ENCODE measurements around the gene ATP6V0E1.

Gene ATP6V0E1

DNA sequence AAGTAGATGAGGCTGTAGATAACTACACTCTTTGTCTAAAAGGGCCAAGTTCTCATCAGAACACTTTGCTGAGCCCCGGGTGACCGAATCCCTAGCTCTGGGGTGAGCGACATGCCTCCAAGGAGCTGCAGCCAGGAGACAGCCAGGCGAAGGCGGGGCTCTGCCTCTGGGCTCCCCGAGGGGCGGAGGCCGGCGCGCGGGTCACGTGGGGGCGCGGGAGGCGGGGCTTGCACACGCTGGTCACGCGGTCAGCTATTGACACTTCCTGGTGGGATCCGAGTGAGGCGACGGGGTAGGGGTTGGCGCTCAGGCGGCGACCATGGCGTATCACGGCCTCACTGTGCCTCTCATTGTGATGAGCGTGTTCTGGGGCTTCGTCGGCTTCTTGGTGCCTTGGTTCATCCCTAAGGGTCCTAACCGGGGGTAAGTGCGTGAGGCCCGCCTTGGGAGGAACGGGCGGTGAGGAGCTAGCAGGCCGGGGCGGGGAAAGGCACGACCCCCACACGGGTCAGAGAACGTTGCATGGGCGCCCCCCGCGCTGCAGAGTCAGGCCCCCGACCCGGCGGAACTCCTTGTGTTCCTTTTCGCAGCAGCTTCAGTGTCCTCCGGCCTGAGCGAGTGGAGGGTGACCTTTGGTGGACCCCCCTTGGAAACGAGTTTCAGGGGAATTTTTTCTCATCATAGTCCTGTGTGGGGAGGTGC is at the start of gene ATP6V0E1:
TSS of gene ATP6V0E1 (plus strand) at position 230 of the 702 bp plus-strand sequence. CDS start at position 320, 90 bp downstream.
- peak; percentile 91 for DNase-seq

DNA sequence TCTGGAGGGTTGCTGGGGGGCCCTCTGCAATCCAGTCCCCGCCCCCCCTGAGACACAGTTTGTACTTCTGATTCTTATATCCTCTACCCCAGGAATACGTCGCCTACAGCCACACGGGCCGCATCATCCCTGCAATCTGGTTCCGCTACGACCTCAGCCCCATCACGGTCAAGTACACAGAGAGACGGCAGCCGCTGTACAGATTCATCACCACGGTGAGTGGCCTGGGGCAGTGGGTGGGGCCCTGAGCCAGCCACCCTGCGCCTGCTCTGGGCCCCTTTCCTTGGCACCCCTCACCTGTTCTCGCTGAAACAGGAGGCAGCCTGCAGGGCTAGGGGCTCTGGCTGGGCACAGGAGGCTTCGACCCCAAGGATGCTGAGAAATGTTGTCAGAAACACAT is 48.5 kb upstream of the ATP6V0E1 start:
- DNase-seq = no peak

DNA sequence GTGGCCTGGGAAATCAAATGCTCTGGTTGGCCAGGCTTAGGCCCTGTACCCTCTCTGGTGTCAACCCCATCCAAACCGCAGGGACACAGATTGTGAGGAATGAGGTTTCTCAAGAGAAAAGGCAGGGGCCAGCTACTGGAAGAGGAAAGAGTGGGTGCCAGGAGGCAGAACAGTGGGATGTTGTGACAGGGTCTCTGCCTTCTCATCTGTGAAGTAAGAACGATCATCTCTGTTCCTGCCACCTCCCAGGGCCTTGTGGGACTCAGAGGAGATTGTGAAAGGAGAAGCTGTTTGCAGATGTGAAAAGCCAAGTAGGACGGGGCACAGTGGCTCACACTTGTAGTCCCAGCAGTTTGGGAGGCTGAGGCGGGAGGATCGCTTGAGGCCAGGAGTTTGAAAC is 47.2 kb upstream of the ATP6V0E1 start:
- no peak for DNase-seq

DNA sequence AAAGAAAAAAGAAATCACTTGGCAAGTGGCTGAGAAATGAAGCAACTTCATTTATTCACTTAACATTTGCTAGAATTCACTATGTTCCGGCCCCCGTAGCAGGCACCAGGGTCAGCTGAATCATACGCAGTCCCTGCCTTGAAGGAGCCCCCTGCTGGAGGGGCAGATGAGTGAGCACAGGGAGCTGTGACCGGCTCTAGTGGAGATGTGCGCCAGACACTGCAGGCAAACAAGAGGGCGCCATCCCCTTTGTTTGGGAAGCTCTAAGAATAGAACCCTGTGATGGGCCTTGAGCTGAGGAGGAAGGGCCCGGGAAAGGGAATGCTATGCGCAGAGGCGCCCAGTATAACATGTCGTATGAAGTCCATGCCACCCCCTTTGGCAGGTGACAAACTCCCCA is 44.5 kb upstream of the ATP6V0E1 start:
- no peak for DNase-seq

DNA sequence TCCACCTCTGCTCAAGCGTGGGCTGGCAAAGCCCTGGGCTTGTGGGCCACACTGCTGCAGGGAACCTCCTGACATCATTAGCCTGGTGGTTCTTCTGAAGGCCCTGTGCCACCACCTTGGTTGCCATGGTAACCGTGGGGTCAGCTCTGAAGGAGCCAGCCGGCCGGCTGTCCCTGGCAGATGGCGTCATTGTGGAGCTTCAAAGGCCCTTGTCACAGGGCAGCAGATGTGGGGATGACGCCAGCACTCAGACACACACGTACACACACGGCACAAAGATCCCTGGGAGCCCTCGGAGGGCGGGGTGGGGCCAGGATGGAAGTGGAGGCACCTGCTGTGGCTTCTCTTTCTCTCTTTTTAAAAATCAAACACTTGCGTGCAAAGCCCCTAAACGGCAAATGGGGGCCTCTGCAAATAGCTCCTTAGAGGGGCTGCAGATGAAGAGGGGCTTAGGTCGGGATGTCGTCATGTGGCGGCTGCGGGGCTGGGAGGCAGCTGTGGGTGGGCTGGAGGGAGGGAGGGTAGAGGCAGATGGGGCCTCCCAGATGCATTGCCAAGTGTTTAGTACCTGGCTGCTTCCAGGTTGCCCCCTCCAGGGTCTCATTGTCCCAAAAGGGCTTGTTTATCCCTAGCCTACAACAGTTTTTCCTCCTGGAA is 43.8 kb upstream of the ATP6V0E1 start:
- no peak for DNase-seq

DNA sequence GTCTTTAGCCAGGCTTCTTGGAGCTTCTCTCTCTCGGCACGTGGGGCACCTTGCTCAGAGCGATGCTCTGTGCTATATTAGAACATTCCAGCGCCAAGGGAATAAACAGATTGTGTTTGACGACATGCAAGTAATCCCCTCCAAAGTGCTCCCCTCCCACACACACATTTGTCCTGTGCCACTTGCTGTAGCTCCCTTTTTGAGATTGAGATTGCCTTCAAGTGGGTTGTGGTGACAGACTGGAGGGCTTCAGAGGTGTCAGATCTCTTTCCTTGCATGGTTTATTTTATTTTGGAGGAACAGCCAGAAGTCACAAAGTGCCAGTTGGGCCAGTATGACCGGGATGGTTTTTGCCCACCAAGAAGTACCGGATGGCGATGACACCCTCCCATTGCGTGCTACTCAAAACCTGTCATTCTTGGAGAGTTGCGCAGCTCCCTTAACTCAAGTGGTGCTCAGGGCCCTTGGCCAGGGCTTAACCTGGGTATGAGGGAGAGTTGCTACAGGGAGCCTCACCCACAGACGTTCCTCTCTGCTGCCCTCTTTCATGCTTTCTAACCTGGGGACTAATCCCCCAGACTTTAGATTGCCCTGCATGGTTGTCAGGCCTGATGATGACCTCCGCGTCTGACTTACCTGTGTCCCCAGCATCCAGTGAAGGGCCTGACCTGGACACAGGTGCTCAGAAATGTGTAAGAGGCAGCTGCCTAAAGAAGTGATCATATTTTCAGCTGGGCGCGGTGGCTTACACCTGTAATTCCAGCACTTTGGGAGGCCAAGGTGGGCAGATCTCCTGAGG is 43.1 kb upstream of the ATP6V0E1 start:
- no peak for DNase-seq

DNA sequence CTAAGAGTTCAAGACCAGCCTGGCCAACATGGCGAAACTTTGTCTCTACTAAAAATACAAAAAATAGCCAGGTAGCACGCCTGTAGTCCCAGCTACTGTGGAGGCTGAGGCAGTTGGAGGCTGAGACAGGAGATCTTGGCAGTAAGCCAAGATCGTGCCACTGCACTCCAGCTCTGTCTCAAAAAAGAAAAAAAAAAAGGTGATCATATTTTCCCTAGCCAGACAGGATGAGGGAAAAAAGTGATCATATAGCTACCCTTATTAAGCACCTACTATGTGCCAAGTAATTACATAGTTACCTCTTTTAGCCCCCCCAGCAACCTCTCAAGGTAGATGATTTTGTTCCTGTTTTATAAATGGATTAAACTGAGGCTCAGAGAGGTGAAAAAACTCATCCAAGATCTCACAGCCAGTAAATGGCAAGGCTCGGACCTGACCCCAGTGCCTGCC is 42.5 kb upstream of the ATP6V0E1 start:
- DNase-seq = no peak

DNA sequence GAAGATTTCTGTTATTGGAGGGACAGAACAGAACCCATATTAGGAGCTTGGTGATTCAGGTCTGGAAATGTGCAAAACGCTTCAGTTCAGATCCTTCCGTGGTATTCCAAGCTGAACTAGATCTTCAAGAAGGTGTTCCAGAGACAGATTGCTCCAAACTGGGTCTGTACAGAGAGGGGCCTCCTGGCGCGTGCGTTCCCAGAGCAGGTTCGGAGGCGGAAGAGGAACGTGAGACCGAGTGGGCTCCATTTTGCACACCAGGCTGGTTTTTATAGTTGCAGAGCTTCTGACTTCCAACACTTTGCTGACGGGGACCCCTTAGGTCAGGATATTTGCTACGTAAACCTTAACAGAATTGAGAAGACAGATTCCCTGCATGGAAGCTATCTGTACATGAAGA is 41.0 kb upstream of the ATP6V0E1 start:
- no peak for DNase-seq

DNA sequence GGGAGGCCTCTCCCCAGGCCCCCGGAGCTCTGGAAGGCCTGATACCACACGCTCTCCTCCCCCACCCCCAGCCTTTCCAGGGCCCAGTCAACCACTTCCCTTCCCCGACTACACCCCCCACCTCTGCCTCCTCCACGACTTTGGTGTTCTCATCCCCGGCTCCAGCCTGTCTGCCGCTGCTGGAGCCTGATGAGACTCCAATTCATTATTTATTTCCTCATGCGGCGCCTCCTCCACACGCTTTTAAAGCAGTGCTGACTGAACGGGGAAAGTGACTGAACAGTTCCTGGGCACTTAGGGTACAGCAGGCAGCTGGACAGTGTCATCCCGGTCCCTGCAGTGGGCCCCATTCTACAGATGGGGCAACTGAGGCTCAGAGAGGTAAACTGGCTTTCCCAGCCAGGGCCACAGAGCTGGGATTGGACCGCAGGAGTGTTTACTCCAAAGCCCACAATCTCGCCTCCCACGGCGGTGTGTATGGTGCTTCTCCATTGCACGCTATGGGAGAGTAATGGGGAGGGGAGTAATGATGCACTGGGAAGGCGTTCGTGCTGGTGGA is 40.2 kb upstream of the ATP6V0E1 start:
- DNase-seq = no peak

DNA sequence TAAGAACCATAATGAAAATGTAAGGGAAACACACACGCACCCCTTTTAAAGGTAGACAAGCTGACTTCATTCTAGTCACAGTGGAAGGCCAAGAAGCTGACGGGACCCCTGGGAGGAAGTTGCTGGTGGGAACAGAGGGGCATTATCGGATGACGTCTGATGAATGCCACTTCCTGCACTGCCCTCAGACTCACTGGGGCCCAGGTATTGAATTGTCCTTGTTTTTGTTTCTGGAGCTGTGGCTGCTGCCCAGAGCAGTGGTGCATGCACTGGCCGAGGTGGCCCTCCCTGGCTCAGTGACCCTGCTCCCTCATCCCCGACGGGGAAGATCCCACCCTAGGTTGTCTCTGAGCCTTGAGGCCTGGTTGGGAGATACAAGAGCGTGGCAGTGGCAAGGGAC is 39.7 kb upstream of the ATP6V0E1 start:
- no peak for DNase-seq

DNA sequence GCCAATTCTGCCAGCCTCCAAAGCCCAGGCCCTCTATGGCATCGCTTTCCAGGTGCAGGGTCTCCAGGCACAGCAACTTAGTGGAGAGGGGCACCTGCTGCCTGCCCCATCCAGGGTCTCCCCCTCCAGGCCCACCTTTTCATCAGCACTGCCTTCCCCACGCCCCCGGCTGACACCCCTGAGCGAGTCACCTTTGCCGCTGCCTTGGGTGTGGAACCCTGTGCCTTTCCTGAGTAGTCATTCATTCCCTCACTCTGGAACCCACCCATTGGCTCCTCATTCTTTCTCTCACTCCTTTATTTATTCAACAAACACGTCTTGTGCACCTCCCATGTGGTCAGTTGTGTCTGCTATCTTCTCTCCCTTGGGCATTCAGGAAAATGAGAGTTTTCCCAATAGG is 38.8 kb upstream of the ATP6V0E1 start:
- no peak for DNase-seq

DNA sequence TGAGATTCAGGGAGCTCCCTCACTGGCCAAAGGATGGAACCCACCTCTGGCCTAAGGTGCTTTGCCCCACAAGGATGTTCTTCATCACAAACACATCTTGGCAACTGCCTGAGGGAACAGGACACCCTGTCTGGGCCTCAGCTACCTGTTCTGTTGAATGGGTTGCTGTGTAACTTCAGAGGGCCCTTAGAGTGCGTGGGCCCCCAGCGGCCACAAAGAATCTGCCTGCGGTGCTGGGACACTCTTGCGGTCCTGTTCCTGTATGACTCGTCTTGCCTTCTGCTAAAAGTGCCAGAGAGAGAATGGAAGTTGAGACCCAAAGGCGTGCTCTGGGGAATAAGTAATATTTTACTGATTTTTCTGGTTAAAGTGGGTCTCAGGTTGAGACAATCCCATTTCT is 38.4 kb upstream of the ATP6V0E1 start:
- no peak for DNase-seq

DNA sequence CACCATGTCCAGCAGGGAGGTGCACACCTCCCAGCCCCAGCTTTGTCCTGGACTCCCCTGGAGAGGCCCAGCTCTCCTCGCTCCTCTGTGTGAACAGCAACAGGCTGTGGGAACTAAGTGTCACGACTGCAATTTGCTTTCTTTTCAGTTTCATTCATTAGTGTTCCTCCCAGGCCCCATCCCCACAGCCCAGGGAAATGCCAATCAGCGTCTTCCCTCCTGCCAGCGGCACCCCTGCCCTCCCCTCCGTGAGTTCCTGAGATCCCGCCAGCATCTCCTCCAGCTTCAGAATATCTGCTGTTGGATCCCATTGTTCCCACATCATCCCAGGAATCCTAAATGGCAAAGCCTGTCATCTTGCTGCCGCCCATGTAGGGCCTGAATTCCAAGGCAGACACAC is 37.4 kb upstream of the ATP6V0E1 start:
- DNase-seq = no peak

DNA sequence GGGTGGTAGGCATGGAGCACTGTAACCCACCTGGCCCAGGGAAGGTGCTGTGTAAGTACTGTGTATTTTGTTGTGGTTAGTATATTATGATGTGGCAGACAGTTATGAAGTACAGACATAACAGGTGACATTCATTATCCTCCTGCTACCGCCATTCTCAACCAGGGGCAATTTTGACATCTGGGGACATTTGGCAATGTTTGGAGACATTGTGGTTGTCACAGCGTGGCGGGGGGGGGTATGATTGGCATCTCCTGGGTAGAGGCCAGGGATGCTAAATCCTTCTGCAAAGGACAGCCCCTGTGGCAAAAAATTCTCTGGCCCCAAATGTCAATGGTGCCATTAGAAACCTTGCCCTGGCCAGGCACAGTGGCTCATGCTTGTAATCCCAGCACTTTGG is 34.1 kb upstream of the ATP6V0E1 start:
- DNase-seq = no peak

DNA sequence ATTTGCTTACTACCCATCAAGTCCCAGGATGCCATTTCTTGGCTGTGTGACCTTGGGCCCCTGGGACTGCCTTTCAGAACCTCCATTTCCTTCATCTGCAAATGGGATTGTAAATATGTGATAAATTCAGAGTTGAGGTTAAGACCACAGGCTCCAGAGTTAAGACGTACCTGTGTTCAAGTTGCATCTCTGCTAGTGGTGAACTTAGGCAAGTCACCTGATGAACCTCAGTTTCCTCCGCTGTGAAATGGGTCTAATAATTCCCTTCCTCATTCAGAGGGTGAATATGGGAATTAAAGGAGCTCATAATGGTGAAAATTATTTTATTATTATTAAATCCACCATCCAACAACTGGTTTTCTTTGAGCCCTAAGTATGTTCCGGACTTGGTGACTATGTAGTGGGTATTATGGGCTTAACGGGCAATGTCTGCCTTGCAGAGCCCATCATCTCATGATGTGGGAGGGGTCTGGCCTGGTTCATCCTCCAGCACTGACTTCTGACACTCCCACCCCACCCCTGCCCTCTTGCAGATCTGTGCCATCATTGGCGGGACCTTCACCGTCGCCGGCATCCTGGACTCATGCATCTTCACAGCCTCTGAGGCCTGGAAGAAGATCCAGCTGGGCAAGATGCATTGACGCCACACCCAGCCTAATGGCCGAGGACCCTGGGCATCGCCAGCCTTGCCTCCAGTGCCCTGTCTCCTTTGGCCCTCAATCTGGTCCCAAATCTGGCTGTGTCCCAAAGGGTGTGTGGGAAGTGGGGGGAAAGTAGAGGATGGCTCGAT is 33.2 kb upstream of the ATP6V0E1 start:
- no peak for DNase-seq

DNA sequence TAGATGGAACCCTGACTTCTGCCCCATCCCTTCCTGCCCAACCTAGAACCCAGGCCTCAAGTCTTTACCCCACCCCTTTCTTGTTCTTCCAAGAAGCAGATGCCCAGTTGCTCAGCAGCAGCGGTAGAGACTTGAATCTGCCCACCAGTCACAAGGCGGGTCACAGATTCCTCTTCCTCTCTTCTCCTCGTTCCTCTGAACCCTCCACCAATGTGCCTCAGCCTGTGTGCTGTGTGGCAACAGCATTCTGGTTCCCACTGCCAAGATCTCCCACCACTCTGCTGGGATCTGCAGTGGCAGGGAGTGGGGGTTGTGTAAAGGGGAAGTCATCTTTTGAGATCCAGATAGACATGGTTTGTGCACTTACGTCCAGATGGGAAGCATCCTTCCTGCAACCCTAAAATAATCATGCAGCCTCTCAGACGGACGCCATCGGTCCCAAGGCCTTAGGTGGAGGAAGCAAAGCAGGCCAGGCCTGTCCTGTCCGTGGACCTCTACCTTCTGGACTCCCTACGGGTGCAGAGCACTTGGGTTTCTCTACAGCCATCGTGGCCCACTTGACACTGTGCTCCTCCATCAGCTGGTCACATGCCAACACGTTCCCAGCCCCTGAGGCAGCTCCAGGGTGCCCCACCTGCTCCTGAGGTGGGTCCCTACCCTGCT is 32.1 kb upstream of the ATP6V0E1 start:
- no peak for DNase-seq

DNA sequence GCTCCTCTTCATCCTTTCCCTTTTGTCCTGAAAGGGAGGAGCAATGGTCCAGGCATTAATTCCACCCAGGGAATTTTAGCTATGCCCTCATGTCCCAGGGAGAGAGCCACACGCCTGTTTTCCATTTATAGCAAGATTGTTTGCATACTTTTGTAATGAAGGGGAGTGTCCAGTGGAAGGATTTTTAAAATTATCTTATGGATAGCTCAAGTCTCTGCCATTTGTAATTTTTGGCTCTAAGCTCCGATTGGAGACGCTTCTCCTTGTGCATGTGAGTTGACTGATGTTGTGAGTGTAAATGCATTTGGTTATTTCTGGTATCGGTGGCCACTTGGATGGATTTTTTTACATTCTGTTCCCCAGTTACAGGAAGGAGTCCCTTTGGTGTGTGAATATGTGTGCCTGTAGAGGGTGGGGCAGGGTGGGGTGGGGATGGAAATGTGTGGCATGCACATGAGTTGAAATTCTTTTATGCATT is 31.5 kb upstream of the ATP6V0E1 start:
- no peak for DNase-seq

DNA sequence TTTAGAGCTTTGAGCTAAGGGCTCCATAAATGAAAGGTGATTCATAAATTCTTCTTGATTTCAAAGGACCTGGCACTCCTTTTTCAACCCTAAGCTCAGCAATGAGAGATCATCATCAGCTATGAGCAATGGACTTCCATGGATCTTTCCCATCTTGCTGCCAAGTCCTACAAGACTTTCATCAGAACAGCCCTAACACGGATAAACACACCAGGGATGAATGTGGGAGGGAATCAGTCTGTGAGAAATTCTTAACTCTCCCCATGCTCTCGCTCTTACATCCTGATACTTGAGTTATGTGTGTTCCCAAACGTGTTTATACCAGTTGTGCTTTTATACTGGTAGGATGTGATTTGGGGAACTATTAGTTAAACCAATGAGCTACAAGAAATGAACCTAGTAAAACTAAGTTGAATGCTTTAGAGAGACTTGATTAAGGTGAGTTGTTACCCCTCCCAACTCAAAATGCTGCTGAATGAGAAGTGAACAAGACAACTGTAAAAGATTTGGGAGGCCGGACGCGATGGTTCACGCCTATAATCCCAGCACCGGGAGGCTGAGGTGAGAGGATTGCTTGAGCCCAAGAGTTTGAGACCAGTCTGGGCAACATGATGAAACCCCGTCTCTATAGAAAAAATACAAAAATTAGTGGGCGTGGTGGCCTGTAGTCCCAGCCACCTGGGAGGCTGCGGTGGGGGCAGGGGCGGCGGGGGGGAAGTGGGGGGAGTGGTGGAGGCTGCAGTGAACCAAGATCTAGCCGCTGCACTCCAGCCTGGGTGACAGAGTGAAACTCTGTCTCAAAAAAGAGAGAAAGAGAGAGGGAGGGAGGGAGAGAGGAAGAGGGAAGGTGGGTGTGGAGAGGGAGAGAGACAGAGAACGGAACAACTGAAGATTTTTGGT is 29.5 kb upstream of the ATP6V0E1 start:
- DNase-seq = no peak

DNA sequence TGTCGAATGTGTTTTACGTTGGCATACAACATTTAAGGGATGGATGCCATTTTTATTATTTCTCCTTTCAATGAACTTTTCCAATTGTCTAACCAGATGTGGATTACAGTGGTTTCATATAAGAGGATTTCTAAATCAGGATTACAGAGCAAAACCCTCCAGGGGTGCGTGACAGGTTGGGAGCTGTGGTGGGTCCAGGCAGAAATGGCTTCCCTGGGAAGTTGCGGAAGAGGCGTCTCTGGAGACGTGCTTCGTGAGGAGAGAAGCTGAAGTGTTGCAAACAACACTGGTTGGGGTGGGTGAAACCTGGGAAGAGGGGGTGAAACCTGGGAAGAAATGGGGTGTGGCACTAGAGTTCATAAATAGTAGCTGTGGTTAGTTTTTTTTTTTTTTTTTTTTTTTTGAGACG is 28.8 kb upstream of the ATP6V0E1 start:
- DNase-seq = no peak

DNA sequence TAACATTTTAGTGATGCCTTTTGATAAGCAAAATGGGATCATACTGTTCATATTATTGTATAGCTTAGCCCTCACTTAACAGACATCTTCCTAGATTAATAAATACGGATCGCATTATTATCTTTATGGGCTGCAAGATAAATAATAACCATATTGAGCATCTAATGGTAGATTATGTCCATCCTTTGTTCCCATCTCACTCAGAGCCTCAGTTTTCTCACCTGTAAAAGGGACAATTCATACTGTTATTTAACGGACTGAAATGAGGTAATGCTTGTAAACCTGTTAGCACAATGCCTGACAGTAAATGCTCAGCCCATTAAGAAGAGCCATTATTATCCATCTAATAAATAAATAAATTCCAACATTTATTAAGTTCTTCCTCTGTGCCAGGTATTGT is 27.3 kb upstream of the ATP6V0E1 start:
- DNase-seq = no peak

DNA sequence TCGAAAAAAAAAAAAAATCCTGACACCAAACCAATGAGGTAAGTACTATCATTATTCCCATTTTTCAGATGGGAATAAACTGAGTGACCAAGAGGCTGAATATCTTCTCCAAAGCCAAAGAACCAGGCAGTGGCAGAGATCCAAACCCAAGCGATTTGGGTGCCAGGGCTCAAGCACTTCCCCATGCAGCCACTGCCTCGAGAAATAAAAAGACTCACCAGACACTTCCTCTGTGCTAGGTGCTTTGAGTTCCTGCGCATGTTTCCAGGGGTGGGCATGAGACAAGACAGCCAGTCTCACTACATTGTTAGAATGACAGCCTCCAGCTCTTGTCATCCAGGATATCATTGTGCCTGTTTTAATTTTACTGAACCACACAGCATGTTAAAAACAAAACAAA is 26.6 kb upstream of the ATP6V0E1 start:
- no peak for DNase-seq

All from CD4-positive, alpha-beta T cell treated with Interferon gamma for 1 hour (primary cell).